ENCODE data around the gene HDHD3.
A peak's percentile ranks its signal among the peaks of the same experiment; 100 is the strongest.
"Not testable (repeated sequence)": the region's sequence is repeated elsewhere in the genome, so short reads cannot be mapped to it uniquely, and the experiment has no call there.

HDHD3 gene

GRCh38 chr9:113376634-113377567 lies at the start of gene HDHD3:
Gene HDHD3, minus strand, starts transcription at chr9:113376986. Its CDS starts 2,632 bp downstream, at chr9:113374354.
- peak; percentile 25 for DNase-seq

- DNase-seq: no peak
Observed at GRCh38 chr9:113425072-113425471, 48.3 kb upstream of the HDHD3 start.

- DNase-seq: no peak
Observed at GRCh38 chr9:113421726-113422125, 44.9 kb upstream of the HDHD3 start.

GRCh38 chr9:113417370-113417769 lies 40.6 kb upstream of the HDHD3 start:
- DNase-seq: no peak

DNA sequence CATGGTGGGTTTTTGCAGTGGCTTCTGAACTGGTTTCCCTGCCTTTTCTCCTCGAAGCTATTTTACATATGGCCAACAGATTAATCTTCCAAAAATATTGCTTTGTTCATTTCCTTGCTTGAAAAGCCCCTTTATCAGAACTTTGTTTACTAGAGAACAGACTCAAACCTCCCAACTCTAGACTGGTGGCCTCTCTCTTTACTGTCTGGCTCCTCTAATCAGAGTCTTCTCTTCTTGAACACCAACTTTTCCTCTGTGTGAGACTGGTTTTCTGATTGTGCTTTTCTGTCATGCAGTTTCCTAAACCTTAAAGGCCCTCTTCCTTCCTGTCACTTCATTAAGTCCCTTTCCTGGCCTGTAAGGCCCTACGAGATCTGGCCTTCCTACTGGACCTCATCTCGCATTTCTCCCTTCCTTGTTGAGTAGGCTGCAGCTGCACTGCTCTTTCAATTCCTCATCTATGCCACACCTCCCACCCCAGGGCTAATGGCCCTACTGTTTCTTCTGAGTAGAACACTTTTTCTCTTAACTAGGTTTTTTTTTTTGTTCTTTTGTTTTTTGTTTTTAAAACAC lies 39.4 kb upstream of the HDHD3 start:
- DNase-seq: no peak

- peak; percentile 98 for DNase-seq
Observed at GRCh38 chr9:113410207-113410864, 33.5 kb upstream of the HDHD3 start, which contains the start of the genes C9orf43 and POLE3. Gene C9orf43, plus strand, starts transcription at chr9:113410747. Its CDS starts 2,747 bp downstream, at chr9:113413494. Gene POLE3, minus strand, starts transcription at chr9:113410675. Its CDS starts 382 bp downstream, at chr9:113410293.

DNA sequence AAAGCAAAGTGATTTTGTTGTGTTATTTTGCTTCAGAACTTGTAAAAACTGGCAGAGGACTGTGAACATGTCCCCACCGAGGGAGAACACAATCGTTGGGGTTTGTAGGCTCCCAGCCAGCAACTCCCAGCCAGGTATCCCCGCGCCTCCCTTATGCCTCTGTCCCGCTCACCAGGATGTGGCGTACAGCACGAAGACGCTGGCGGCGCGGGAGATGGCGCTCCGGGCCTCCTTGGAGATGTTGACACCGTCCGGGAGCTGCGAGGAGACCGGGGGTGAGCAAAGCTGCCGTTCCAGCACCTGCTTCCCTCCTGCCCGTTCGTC lies 33.1 kb upstream of the HDHD3 start:
- DNase-seq: no peak

- peak; percentile 47 for DNase-seq
Observed at GRCh38 chr9:113409481-113409880, 32.7 kb upstream of the HDHD3 start.

DNA sequence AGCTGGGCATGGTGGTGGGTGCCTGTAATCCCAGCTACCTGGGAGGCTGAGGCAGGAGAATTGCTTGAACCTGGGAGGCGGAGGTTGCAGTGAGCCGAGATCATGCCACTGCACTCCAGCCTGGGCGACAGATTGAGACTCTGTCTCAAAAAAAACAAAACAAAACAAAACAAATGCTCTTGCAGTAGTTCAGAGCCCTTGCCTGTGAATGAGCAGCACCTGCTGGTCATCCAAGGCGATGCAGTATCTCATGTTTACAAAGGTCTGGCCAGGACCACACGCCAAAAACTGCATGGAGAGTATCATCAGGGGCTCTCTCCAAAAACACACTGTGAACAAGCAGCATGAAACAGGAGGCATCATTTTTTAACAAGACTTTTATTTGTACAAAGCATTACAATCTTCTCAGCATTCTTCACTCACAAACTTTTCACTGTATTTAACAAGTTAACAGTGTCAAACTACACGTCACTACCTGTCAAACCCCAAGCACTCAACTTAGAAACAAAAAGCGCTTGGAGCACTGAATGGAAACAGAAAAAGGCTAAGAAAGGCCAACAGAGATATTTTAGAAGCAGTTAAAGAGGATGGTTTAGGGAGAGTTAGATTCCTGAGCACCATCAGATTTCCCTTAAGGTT lies 30.2 kb upstream of the HDHD3 start:
- DNase-seq: peak; percentile 81

- DNase-seq: not testable (repeated sequence)
Observed at GRCh38 chr9:113406353-113406752, 29.6 kb upstream of the HDHD3 start.

GRCh38 chr9:113403646-113404045 lies 26.9 kb upstream of the HDHD3 start:
- peak; percentile 73 for DNase-seq

- peak; percentile 98 for DNase-seq
Observed at GRCh38 chr9:113401027-113401792, 24.4 kb upstream of the HDHD3 start, which contains the start of gene ALAD. Gene ALAD, minus strand, starts transcription at chr9:113401284. Its CDS starts 7,725 bp downstream, at chr9:113393559.

- no peak for DNase-seq
Observed at GRCh38 chr9:113399646-113400200, 22.9 kb upstream of the HDHD3 start.

DNA sequence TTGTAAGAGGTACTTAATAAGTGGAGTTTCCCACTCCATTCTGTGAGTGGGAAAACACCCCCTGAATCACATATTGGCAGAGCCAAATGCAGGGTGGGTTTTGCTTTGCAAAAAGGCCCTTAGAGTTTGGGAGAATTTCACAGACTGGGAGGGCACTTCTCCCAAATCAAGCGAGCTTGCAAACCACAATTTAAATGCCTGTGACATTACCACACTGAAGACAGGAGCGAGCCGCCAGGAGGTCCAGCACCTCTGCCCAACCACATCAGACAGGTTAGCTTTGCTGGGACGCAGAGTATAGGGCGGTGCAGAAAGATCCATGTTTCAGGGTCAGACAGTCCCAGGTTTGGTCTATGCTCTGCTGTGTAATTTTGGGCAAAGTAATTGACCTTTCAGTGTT lies 22.0 kb upstream of the HDHD3 start:
- DNase-seq: no peak

DNA sequence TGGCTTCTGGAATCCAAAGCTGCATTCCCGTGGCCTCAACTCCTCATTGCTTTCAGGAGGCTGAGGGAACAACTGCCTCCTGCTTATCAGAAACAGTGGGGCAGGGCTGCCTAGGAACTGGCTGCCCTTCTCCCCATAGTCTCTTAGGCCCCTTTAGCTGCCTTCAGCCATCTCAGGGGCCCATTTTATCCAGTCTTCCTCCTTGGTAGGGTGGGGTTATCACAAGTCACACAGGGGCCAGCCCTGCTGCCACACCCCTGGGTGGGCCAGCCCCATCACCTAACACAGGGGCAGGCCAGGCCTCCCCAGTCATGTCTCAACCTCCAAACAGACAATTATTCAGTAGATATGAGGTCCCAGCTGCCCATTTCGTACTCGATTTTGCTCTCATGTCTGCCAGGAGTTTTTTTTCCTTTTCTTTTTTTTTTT lies 20.4 kb upstream of the HDHD3 start:
- peak; percentile 27 for DNase-seq

- no peak for DNase-seq
Observed at GRCh38 chr9:113395000-113395861, 18.4 kb upstream of the HDHD3 start.

DNA sequence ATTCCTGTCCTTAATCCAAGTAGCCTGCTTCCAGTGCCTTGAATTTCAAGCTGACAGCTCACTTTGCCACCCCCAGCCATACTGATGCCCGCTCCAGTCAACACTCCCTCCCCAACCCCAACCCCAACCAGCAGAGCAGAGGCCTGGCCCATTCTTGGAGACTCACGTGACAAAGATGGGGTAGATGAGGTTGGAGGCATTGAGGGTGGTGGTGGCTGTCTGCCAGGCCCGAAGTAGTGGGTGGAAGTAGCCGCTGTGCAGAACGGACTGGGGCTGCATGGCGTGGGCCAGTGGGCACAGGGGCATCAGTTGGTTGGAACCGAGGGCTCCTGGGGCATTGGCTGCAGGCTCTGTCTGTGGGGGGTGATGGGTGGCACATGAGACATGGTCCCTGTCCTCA lies 16.5 kb upstream of the HDHD3 start:
- no peak for DNase-seq

GRCh38 chr9:113391917-113392316 lies 15.1 kb upstream of the HDHD3 start:
- no peak for DNase-seq

DNA sequence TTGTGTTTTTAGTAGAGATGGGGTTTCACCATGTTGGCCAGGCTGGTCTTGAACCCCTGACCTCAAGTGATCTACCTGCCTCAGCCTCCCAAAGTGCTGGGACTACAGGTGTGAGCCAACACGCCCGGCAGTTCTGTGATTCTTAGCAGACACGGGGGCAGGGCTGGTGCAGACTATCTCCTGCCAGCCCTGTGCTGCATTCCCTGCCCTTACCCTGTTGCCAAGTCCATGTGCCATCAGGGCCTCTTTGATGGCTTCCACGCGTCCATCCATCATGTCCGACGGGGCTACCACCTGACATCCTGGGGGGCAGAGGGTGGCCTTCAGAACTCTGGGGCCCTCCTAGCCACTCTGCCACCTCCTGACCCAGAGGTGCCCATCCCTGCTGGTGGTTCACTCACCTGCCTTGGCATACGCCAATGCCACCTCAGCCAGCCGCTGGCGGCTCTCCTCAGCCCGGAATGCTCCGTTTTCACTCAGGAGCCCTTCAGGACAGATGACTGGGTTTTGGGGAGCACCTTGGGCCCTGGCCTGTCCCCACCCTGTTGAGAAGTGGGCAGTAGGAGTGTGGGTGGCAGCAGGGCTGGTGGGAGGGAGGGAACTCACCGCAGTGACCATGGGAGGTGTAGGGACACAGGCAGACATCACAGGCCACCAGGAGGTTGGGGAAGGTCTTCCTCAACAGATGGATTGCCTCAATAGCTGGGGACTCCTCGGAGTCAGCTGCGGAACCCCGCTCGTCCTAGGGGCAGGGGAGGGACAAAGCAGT lies 13.6 kb upstream of the HDHD3 start:
- no peak for DNase-seq

DNA sequence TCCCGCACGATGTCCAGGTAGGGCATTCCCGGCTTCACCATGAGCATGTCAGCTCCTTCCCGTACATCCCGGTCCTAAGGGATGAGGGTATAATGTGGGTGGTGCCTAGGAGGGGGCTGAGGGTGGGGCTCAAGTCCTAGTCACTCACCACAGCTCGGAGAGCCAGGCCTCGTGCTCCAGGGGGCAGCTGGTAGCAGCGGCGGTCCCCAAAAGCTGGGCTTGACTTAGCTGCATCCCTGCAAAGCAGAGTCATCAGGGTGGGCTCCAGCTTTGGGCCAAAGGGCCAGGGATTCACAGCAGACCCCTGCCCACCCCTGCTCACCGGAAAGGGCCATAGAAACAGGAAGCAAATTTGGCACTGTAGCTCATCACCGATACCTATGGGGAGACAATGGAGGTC lies 12.7 kb upstream of the HDHD3 start:
- no peak for DNase-seq
